Astrocyte of the spinal cord (primary cell): Measurements from ENCODE around the gene SMPDL3B.

Source experiments
- DNase-seq: peaks from one replicate; pipeline ENCODE4 v3.0.0; 2011; ENCODE audit warnings: low read depth, low spot score
- H3K4me3 ChIP-seq: 2 replicates; pipeline ENCODE4 v1.5.1; 2011; ENCODE audit warnings: low read depth, mild to moderate bottlenecking, low read length, moderate library complexity
- in situ Hi-C: cut with HindIII; loops from 2 replicates; pipeline ENCODE4 v1.10.0; 2017; ENCODE audit warnings: low sequenced_read_pairs
- TF ChIP-seq, protein P1 (sequence below): IDR thresholded peaks from 2 replicates; pipeline ENCODE4 v1.5.1; 2012; ENCODE audit warnings: low read depth, mild to moderate bottlenecking, low read length, inconsistent platforms

The SMPDL3B gene

DNA sequence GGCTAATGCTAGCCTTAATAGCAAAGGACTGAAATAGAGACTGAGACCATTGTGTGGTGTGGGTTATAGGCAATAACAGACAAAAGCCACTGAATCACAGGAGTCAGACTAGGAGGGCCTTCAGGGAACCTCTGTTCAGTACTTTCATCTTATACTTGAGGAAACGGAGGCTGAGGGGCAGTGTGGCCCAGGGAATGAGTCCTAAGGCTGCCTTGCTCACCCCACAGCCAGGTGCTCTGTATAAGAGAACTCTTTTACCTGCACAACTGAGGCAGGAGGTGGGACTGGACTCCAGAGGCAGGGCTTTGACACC, 2.7 kb downstream of the SMPDL3B start:
- TF ChIP-seq, protein P1, sequence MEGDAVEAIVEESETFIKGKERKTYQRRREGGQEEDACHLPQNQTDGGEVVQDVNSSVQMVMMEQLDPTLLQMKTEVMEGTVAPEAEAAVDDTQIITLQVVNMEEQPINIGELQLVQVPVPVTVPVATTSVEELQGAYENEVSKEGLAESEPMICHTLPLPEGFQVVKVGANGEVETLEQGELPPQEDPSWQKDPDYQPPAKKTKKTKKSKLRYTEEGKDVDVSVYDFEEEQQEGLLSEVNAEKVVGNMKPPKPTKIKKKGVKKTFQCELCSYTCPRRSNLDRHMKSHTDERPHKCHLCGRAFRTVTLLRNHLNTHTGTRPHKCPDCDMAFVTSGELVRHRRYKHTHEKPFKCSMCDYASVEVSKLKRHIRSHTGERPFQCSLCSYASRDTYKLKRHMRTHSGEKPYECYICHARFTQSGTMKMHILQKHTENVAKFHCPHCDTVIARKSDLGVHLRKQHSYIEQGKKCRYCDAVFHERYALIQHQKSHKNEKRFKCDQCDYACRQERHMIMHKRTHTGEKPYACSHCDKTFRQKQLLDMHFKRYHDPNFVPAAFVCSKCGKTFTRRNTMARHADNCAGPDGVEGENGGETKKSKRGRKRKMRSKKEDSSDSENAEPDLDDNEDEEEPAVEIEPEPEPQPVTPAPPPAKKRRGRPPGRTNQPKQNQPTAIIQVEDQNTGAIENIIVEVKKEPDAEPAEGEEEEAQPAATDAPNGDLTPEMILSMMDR = no peak
- no peak overlapping the region for H3K4me3 ChIP-seq
- DNase-seq = no peak
- in situ Hi-C loops = no loop called here

DNA sequence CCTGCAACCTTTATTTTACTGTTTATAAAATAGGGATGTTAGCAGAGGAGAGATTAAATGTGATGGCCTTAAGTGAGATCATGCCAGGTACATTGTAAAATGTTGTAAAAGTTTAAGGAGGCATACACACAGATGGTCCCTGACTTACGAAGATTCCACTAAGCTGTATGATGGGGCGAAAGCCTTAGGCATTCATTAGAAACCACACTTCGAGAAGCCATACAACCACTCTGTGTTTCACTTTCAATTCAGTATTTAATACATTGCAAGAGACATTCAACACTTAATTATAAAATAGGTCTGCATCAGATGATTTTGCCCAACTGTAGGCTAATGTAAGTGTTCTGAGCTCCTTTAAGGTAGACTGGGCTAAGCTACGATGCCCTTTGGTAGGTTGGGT, 3.7 kb downstream of the SMPDL3B start:
- TF ChIP-seq, protein P1 = no peak
- in situ Hi-C loops = no loop called here
- DNase-seq = no peak
- H3K4me3 ChIP-seq = no peak overlapping the region

DNA sequence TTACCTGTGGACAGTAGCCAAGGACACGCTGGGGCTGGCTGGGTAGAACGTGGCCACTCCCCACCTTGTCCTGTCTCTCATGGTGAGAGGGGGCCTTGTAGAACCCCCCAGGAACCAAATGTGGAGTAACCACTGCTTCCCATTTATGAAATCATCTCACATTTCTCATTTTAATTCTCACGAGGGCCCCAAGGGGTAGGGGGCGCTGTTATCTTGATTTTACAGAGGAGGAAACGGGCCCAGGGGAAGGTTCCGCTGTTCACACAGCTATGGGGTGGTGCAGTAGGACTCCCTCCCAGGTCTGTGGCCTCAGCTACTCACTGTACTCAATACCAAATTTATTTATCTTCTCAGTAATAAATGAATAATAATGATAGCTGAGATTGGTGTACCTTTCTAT, 5.5 kb downstream of the SMPDL3B start:
- no peak for DNase-seq
- in situ Hi-C loops = no loop called here
- no peak overlapping the region for H3K4me3 ChIP-seq
- TF ChIP-seq, protein P1 = peak; percentile 48

DNA sequence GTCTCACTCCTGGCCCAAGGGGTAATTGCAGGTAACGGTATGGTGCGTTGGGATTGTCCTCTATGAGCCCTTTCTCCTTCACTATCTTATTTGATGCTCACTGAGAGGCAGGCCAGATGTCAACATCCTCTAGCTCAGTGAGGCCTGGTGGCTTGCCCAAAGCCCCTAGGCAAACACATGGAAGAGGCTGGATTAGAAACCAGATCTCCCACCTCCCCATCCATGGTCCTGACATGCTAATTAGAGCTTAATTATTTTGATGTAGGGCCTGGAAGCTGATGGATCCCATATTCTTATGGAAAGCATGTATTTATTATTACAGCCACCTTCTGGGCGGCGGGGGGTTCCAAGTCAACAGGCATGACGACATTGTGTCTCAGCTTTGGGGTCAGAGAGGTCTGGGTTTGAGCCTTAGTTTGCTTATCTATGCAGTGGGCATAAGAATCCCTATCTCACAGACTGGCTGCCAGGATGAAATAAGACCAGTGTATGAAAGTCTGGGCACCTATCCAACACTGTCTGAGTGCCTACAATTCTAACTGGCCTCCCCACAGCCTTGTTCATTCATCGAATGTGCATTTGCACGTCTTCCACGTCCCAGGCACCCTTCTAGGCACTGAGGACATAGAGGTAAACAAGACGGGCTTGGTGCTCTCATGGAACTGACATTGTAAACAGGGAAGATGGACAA, 6.2 kb downstream of the SMPDL3B start:
- no peak for DNase-seq
- no peak overlapping the region for H3K4me3 ChIP-seq
- in situ Hi-C loops = no loop called here
- TF ChIP-seq, protein P1 = no peak

DNA sequence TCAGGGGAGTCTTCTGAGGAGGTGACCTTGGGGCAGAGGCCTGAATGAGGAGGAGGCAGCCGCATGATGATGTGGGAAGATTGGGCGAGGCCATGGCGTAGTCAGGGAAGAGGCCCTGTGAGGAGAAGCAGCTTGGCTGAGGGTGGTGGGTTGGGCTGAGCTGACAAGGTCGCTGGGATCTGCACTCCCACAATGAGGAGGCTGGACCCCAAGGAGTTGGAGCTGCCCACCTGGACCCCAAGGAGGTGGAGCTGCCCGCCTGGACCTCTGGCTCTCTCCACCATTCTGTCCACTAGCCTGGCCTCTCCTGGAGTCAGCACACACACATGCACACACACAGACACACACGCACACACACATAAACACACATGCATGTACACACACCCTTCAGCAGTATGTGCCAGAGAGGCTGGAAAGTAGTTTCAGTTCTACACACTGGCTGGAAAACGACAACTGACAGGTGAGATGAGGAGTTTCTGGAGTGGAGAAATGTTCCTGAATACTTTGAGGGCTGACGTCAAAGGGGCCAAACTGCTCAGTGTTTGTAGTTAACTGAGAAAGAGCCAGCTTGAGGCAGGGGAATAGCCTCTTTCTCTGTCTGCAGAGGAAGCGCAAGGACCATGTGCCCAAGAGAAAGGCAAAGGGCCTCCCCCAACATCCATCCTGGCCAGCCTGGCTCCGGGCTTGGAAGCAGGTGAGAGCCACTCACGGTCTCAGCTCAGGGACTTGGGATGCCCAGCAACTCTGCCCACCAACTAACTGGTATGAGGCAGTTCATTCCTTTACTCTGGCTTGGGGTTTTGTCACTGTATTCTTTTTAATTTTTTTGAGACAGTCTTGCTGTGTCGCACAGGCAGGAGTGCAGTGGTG, 7.1 kb downstream of the SMPDL3B start:
- TF ChIP-seq, protein P1 = no peak
- no peak for DNase-seq
- H3K4me3 ChIP-seq = no peak overlapping the region
- in situ Hi-C loops = no loop called here

DNA sequence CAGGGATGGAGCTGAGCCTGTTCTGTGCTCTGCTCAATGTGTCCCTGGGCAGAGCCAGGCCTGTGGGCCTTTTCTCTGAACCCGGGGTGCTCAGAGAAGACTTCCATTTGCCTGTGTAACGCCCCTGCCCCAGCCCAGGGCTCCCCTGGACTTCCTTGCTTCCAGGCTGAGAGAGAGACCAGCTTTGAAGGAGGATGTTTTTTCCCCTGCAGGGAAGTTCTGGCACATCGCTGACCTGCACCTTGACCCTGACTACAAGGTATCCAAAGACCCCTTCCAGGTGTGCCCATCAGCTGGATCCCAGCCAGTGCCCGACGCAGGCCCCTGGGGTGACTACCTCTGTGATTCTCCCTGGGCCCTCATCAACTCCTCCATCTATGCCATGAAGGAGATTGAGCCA, 10.2 kb downstream of the SMPDL3B start:
- in situ Hi-C loops = no loop called here
- no peak overlapping the region for H3K4me3 ChIP-seq
- no peak for DNase-seq
- TF ChIP-seq, protein P1 = no peak
